HG03571 (cell line): ENCODE measurements around the gene GRID2IP.
"Not testable (repeated sequence)": the region's sequence is repeated elsewhere in the genome, so short reads cannot be mapped to it uniquely, and the experiment has no call there.

Source experiments
- ATAC-seq: cut with Tn5 transposase; IDR thresholded peaks from one replicate; pipeline ENCODE4 v1.9.1; 2021; ENCODE audit not compliant: unreplicated experiment

The GRID2IP gene

GRCh38 chr7:6453734-6454133 lies 97.5 kb downstream of the GRID2IP start:
- ATAC-seq: no peak

GRCh38 chr7:6451224-6451705 lies 100.0 kb downstream of the GRID2IP start:
- ATAC-seq: no peak

GRCh38 chr7:6450591-6450990 lies 100.7 kb downstream of the GRID2IP start:
- not testable (repeated sequence) for ATAC-seq

- ATAC-seq: not testable (repeated sequence)
Measured at GRCh38 chr7:6449884-6450283, 101.4 kb downstream of the GRID2IP start.

GRCh38 chr7:6448943-6449543 lies 102.2 kb downstream of the GRID2IP start:
- no peak for ATAC-seq

GRCh38 chr7:6447581-6448199 lies 103.6 kb downstream of the GRID2IP start, which contains the start of gene DAGLB:
Gene DAGLB (minus strand): TSS chr7:6447954. CDS start chr7:6447842, 112 bp downstream.
- ATAC-seq: peak; percentile 70
